CD14-positive monocyte (primary cell): ENCODE data around the gene RPL27. TPM values are rescaled to one million over a fixed set of nuclear protein-coding genes. Genes with fewer than 3 reads are reported as not detected.

Experiments used
- DNase-seq, 3 donors: peaks; one replicate each; pipeline ENCODE4 v3.0.0-alpha.2; 2011 to 2022
- H2AFZ ChIP-seq: 2 replicates; pipeline ENCODE4 v1.6.0; 2012; ENCODE audit warnings: mild to moderate bottlenecking, low read depth, low read length, inconsistent platforms; ENCODE audit not compliant: insufficient read depth, poor library complexity, severe bottlenecking
- H3K27ac ChIP-seq, 2 donors: 1 replicate in 1 of 2; 2 replicates in 1 of 2; pipeline ENCODE4 v1.5.1; 2012 to 2013; ENCODE audit warnings: low read length in 2 of 2, control low read depth in 1 of 2, inconsistent platforms in 1 of 2, low read depth in 1 of 2, mild to moderate bottlenecking in 1 of 2
- H3K27me3 ChIP-seq, 2 donors: one replicate each; pipeline versions ENCODE4 v1.6.0 to v1.6.1; 2011 to 2013; ENCODE audit warnings: low read length in 2 of 2; ENCODE audit not compliant: control insufficient read depth in 2 of 2, insufficient read depth in 2 of 2
- H3K36me3 ChIP-seq, 2 donors: replicated peaks in 1 of 2; 1 replicate in 1 of 2; 2 replicates in 1 of 2; pipeline versions ENCODE4 v1.5.1 to v1.6.1; 2012 to 2013; ENCODE audit warnings: low read length in 2 of 2, control low read depth in 1 of 2, inconsistent platforms in 1 of 2, mild to moderate bottlenecking in 1 of 2; ENCODE audit not compliant: insufficient read depth in 2 of 2, control insufficient read depth in 1 of 2
- H3K4me1 ChIP-seq, 2 donors: 1 replicate in 1 of 2; 2 replicates in 1 of 2; pipeline versions ENCODE4 v1.5.1 to v1.6.1; 2012 to 2013; ENCODE audit warnings: low read length in 2 of 2, control low read depth in 1 of 2, inconsistent platforms in 1 of 2, mild to moderate bottlenecking in 1 of 2, moderate library complexity in 1 of 2; ENCODE audit not compliant: insufficient read depth in 2 of 2, control insufficient read depth in 1 of 2
- H3K4me2 ChIP-seq: replicated peaks from 2 replicates; pipeline ENCODE3; 2012; ENCODE audit warnings: low read length, moderate library complexity, mild to moderate bottlenecking; ENCODE audit not compliant: poor library complexity, severe bottlenecking; ENCODE audit errors: extremely low read depth
- H3K4me3 ChIP-seq, 3 experiments: fragments of 200-600 bp in 1 of 3; sonication (generic) in 1 of 3; replicated peaks in 1 of 3; 1 replicate in 2 of 3; 2 replicates in 1 of 3; pipeline ENCODE4 v1.5.1; 2011 to 2013; ENCODE audit warnings: low read length in 3 of 3, mild to moderate bottlenecking in 3 of 3, control low read depth in 2 of 3, low read depth in 2 of 3, inconsistent platforms in 1 of 3, moderate library complexity in 1 of 3
- H3K79me2 ChIP-seq: 2 replicates; pipeline ENCODE4 v1.6.0; 2012; ENCODE audit warnings: mild to moderate bottlenecking, control low read depth, inconsistent platforms, low read length, moderate library complexity; ENCODE audit not compliant: insufficient read depth
- H3K9ac ChIP-seq: 2 replicates; pipeline ENCODE4 v1.6.0; 2017; ENCODE audit warnings: low read length, mild to moderate bottlenecking; ENCODE audit not compliant: insufficient read depth, poor library complexity, severe bottlenecking
- H3K9me3 ChIP-seq, 2 donors: replicated peaks in 1 of 2; 1 replicate in 1 of 2; 2 replicates in 1 of 2; pipeline versions ENCODE4 v1.5.1 to v1.6.1; 2012 to 2013; ENCODE audit warnings: low read length in 2 of 2, control low read depth in 1 of 2; ENCODE audit not compliant: control insufficient read depth in 1 of 2, insufficient read depth in 1 of 2
- H4K20me1 ChIP-seq: 2 replicates; pipeline ENCODE4 v1.6.0; 2012; ENCODE audit warnings: mild to moderate bottlenecking, low read length, control low read depth, moderate library complexity; ENCODE audit not compliant: insufficient read depth
- H3K27ac Mint-ChIP-seq, 7 donors: one replicate each; pipeline ENCODE4 v1.8.0; 2020; ENCODE audit warnings: mild to moderate bottlenecking in 7 of 7, mixed read lengths in 7 of 7, moderate library complexity in 6 of 7, inconsistent platforms in 2 of 7
- H3K27me3 Mint-ChIP-seq, 3 donors: one replicate each; pipeline ENCODE4 v1.8.0; 2021 to 2022; ENCODE audit warnings: low read depth in 3 of 3, mild to moderate bottlenecking in 3 of 3, mixed read lengths in 3 of 3, moderate library complexity in 3 of 3, inconsistent platforms in 1 of 3
- H3K36me3 Mint-ChIP-seq, 2 donors: one replicate each; pipeline ENCODE4 v1.8.0; 2020; ENCODE audit warnings: mixed read lengths in 2 of 2, inconsistent platforms in 1 of 2, mild to moderate bottlenecking in 1 of 2
- H3K4me1 Mint-ChIP-seq: one replicate; pipeline ENCODE4 v1.8.0; 2020; ENCODE audit warnings: mild to moderate bottlenecking, mixed read lengths
- H3K4me3 Mint-ChIP-seq, 2 donors: one replicate each; pipeline ENCODE4 v1.8.0; 2020; ENCODE audit warnings: mild to moderate bottlenecking in 2 of 2, mixed read lengths in 2 of 2, moderate library complexity in 1 of 2
- H3K9me3 Mint-ChIP-seq, 7 donors: one replicate each; pipeline ENCODE4 v1.8.0; 2020 to 2022; ENCODE audit warnings: mixed read lengths in 7 of 7, mild to moderate bottlenecking in 6 of 7, moderate library complexity in 6 of 7, inconsistent platforms in 2 of 7
- CTCF ChIP-seq: fragments of 200-600 bp; IDR thresholded peaks from one replicate; pipeline ENCODE4 v1.8.0; 2022; ENCODE audit warnings: antibody characterized with exemption, mild to moderate bottlenecking
- WGBS: methylation state at CpG from one replicate; pipeline ENCODE4 v1.1.5; 2013; ENCODE audit warnings: missing lambda C conversion rate; ENCODE audit not compliant: insufficient coverage; 5-methylcytosine and 5-hydroxymethylcytosine counted together
- intact Hi-C, 2 donors: fragments of 100-400 bp; cut with micrococcal nuclease; formaldehyde crosslinking; loops; one replicate each; pipeline versions ENCODE4 v1.15.0 to v1.15.1; 2023
- polyA plus RNA-seq, 3 donors: library from polyadenylated mRNA; depleted of rRNA in 1 of 3; unstranded in 2 of 3; stranded (reverse) in 1 of 3; fragments of 300-500 nt in 2 of 3; fragments of >200 nt in 1 of 3; fragmentation: Illumina TruSeq in 2 of 3; gene quantifications; 1 replicate in 2 of 3; 2 replicates in 1 of 3; pipeline ENCODE4 v1.2.3, GENCODE V29; 2012 to 2021

RPL27 gene
- polyA plus RNA-seq, 3 donors, result 1,073 to 2,156 (median 1,232) TPM

GRCh38 chr17:43014649-43015542, 16.7 kb downstream of the RPL27 start:
- WGBS, result 100% methylated on average over 1 of the region's 8 CpGs
- Mint-ChIP-seq H3K9me3 (no peaks in the 10 kb centered on the region), H3K4me3 (no peak overlapping the region), H3K27ac (peak overlapping the region; percentile 24 to 82 (median 54)), H3K4me1 (peaks cover 54% of the 10 kb centered on the region), H3K27me3 (no peaks in the 10 kb centered on the region), H3K36me3 (peaks cover 55 to 60% of the 10 kb centered on the region in 2 donors)
- Histone ChIP-seq H3K9ac (no peak overlapping the region), H3K27me3 (no peaks in the 10 kb centered on the region), H3K9me3 (no peaks in the 10 kb centered on the region), H2AFZ (no peak overlapping the region), H3K4me3 (no peak overlapping the region), H3K4me2 (no peak overlapping the region), H3K36me3 (peaks cover 39 to 55% of the 10 kb centered on the region in 2 donors), H4K20me1 (peaks cover 36% of the 10 kb centered on the region), H3K4me1 (peaks cover 39 to 40% of the 10 kb centered on the region in 2 donors), H3K27ac (peak overlapping the region in 1 of 2 donors; percentile 55), H3K79me2 (peaks cover 8% of the 10 kb centered on the region)
- no peak for TF ChIP-seq CTCF
- DNase-seq, result no peak
- intact Hi-C loops, result loop anchor here in 1 of 2 donors (10.0 kb wide), 1 partner anchor 110 kb away; the partner anchor contains the start of gene BRCA1

GRCh38 chr17:43015579-43015978, 17.4 kb downstream of the RPL27 start:
- Histone ChIP-seq H3K36me3 (peaks cover 39 to 55% of the 10 kb centered on the region in 2 donors), H3K9me3 (no peaks in the 10 kb centered on the region), H3K4me3 (no peak overlapping the region), H3K27ac (no peak overlapping the region), H4K20me1 (peaks cover 33% of the 10 kb centered on the region), H3K79me2 (peaks cover 11% of the 10 kb centered on the region), H3K9ac (no peak overlapping the region), H3K4me2 (no peak overlapping the region), H3K4me1 (peaks cover 46 to 47% of the 10 kb centered on the region in 2 donors), H3K27me3 (no peaks in the 10 kb centered on the region), H2AFZ (no peak overlapping the region)
- intact Hi-C loops, result loop anchor here in 1 of 2 donors (10.0 kb wide), 1 partner anchor 109 kb away; the partner anchor contains the start of gene BRCA1
- 72% methylated on average over 6 of the region's 9 CpGs for WGBS
- H3K9me3 Mint-ChIP-seq, result no peaks in the 10 kb centered on the region
- no peaks in the 10 kb centered on the region for H3K27me3 Mint-ChIP-seq
- H3K4me1 Mint-ChIP-seq, result peaks cover 56% of the 10 kb centered on the region
- H3K4me3 Mint-ChIP-seq, result no peak overlapping the region
- H3K36me3 Mint-ChIP-seq, result peaks cover 51 to 55% of the 10 kb centered on the region in 2 donors
- no peak for DNase-seq
- TF ChIP-seq CTCF, result no peak
- H3K27ac Mint-ChIP-seq, result peak overlapping the region in 5 of 7 donors; percentile 14 to 66 (median 25)
